ENCODE results near the gene LRFN2. TPM values are rescaled to one million over a fixed set of nuclear protein-coding genes. Genes with fewer than 3 reads are reported as not detected.

LRFN2 gene
- total and polyA plus RNA-seq, 2 of the 8 experiments (the other 6 are each of a cell fraction or from before 2014, with no cell fraction given): 2.3 TPM

GRCh38 chr6:40509716-40510260 lies 77.4 kb downstream of the LRFN2 start:
- Histone ChIP-seq H2AFZ (ENCODE audit: low read length) (no peak overlapping the region), H2BK120ac (replicated peaks; ENCODE audit: low read depth, low read length) (no peak overlapping the region), H3K79me2 (ENCODE audit: control insufficient read depth in 1 of 2, insufficient read depth in 2 of 2, low read length in 2 of 2) (no peaks in the 10 kb centered on the region), H3K27ac (ENCODE audit: low read depth, low read length) (no peak overlapping the region), H3K23me2 (ENCODE audit: low read depth, low read length) (no peaks in the 10 kb centered on the region; the same call in 1 of the 2 replicates), H3K4ac (replicated peaks; ENCODE audit: insufficient read length, low read depth, low read length) (no peak overlapping the region), H4K91ac (replicated peaks; ENCODE audit: insufficient read length, low read length) (no peak overlapping the region), H3K4me1 (replicated peaks in 1 of 4; ENCODE audit: control insufficient read depth in 3 of 4, insufficient read depth in 4 of 4, low read length in 3 of 4) (peaks cover 0 to 4% (median 0%) of the 10 kb centered on the region in 4 experiments; a peak in 1 of 7 replicates), H3K27me3 (replicated peaks in 1 of 4; ENCODE audit: control insufficient read depth in 3 of 4, extremely low read depth in 1 of 4, insufficient read depth in 3 of 4, low read length in 3 of 4) (no peaks in the 10 kb centered on the region; a peak in 1 of 7 replicates), H2BK12ac (ENCODE audit: low read depth, low read length) (peak overlapping the region; percentile 50; the same call in 1 of the 2 replicates), H4K8ac (ENCODE audit: extremely low read depth, insufficient read depth, low read length) (no peak overlapping the region), H4K5ac (ENCODE audit: insufficient read length, low read depth, low read length) (no peak overlapping the region), H3K9ac (replicated peaks in 1 of 4; ENCODE audit: extremely low read depth in 1 of 4, low read depth in 3 of 4, low read length in 3 of 4) (no peak overlapping the region), H2BK20ac (ENCODE audit: low read length) (0 out of 2 replicates have a peak overlapping the region, but pooled peaks have one; percentile 25), H3K23ac (ENCODE audit: insufficient read length) (no peak overlapping the region), H2BK5ac (ENCODE audit: low read depth, low read length) (peak overlapping the region; percentile 24; the same call in 1 of the 2 replicates), H3K36me3 (ENCODE audit: control insufficient read depth in 2 of 4, insufficient read depth in 4 of 4, low read length in 3 of 4) (no peaks in the 10 kb centered on the region), H4K20me1 (replicated peaks in 1 of 2; ENCODE audit: control insufficient read depth in 1 of 2, insufficient read depth in 2 of 2, low read length in 2 of 2) (no peaks in the 10 kb centered on the region), H3K4me2 (ENCODE audit: insufficient read depth in 1 of 2, low read depth in 2 of 2, low read length in 2 of 2) (no peak overlapping the region), H3K79me1 (ENCODE audit: low read depth, low read length) (no peaks in the 10 kb centered on the region), H3K18ac (ENCODE audit: extremely low read depth, low read length) (no peak overlapping the region), H3K56ac (replicated peaks; ENCODE audit: insufficient read length, low read depth, low read length) (no peak overlapping the region), H2AK5ac (ENCODE audit: low read depth, low read length) (peak overlapping the region; percentile 96; the same call in 1 of the 2 replicates), H3K9me3 (ENCODE audit: insufficient read depth in 2 of 2, low read depth in 1 of 2, low read length in 1 of 2) (no peaks in the 10 kb centered on the region), H2BK15ac (ENCODE audit: low read length) (no peak overlapping the region), H3K4me3 (ENCODE audit: extremely low read depth in 1 of 4, insufficient read depth in 2 of 4, low read depth in 3 of 4, low read length in 4 of 4) (no peak overlapping the region), H3K14ac (ENCODE audit: insufficient read length) (no peak overlapping the region)
- WGBS, 2 experiments (ENCODE audit: extremely low coverage in 1 of 2, insufficient coverage in 1 of 2, insufficient read length in 1 of 2, insufficient replicate concordance in 2 of 2, low coverage in 1 of 2, low lambda C conversion rate in 2 of 2, missing lambda C conversion rate in 1 of 2): 86% methylated on average over 11 of the region's 11 CpGs; no CpG with 5 or more reads in 1 of the 2 experiments
- POLR2A ChIA-PET (ENCODE audit: partially characterized antibody): no interaction called here
- CTCF ChIA-PET (ENCODE audit: partially characterized antibody): interaction anchor here (0.6 to 1.2 kb wide), 6 partner anchors 12 to 310 kb away, joined by 3 to 4 read pairs (median 3); no protein-coding TSS in a partner anchor
- no peak for TF ChIP-seq KDM1A (IDR thresholded peaks at IDR 0.05; ENCODE audit: borderline replicate concordance, low read length)
- no peak for TF ChIP-seq POLR2AphosphoS5 (IDR thresholded peaks at IDR 0.05; ENCODE audit: low read depth, low read length)
- TF ChIP-seq YY1 (IDR thresholded peaks at IDR 0.05; ENCODE audit: low read depth, low read length): no peak
- no peak for TF ChIP-seq BACH1 (IDR thresholded peaks at IDR 0.05; ENCODE audit: low read length)
- no peak for TF ChIP-seq SIRT6 (IDR thresholded peaks at IDR 0.05; ENCODE audit: low read length)
- TF ChIP-seq SP4 (IDR thresholded peaks at IDR 0.05; ENCODE audit: low read length): no peak
- TF ChIP-seq TAF1 (IDR thresholded peaks at IDR 0.05; ENCODE audit: low read depth, low read length): no peak
- no peak for TF ChIP-seq TEAD4 (IDR thresholded peaks at IDR 0.05; ENCODE audit: low read depth, low read length)
- no peak for TF ChIP-seq NANOG (IDR thresholded peaks at IDR 0.05; ENCODE audit: insufficient read depth, low read depth, low read length, poor library complexity, severe bottlenecking)
- TF ChIP-seq CEBPB (IDR thresholded peaks at IDR 0.05; ENCODE audit: low read depth, low read length): no peak
- no peak for TF ChIP-seq RNF2 (IDR thresholded peaks at IDR 0.05; ENCODE audit: borderline replicate concordance, low read depth, low read length, missing control alignments, poor library complexity, severe bottlenecking)
- TF ChIP-seq MAFK (IDR thresholded peaks at IDR 0.05; ENCODE audit: low read depth, low read length): no peak
- TF ChIP-seq RBBP5 (IDR thresholded peaks at IDR 0.05; ENCODE audit: borderline replicate concordance, low read depth, low read length): no peak
- TF ChIP-seq NRF1 (IDR thresholded peaks at IDR 0.05; ENCODE audit: low read depth, low read length): no peak
- FAIRE-seq: no peak
- DNase-seq (ENCODE audit: low read depth in 1 of 2, low spot score in 2 of 2): no peak

Data from H1 (cell line).